Lung (tissue), 12 donors: ENCODE measurements around the gene ADGRL1. TPM values are rescaled to one million over a fixed set of nuclear protein-coding genes. Genes with fewer than 3 reads are reported as not detected.

Source experiments
- ATAC-seq: fragments of 200-7000 bp; cut with Tn5 transposase; one replicate; pipeline ENCODE4 v1.9.1; 2020; ENCODE audit warnings: moderate number of reproducible peaks; ENCODE audit not compliant: insufficient read depth, low FRiP score
- DNase-seq, 3 donors: peaks; one replicate each; pipeline ENCODE4 v3.0.0-alpha.2; 2013 to 2017
- H3K27ac ChIP-seq, 2 donors: one replicate each; pipeline ENCODE4 v1.5.1; 2013; ENCODE audit warnings: mild to moderate bottlenecking in 2 of 2, moderate library complexity in 2 of 2, control low read depth in 1 of 2, inconsistent platforms in 1 of 2, low read depth in 1 of 2, low read length in 1 of 2
- H3K27me3 ChIP-seq, 3 donors: one replicate each; pipeline ENCODE4 v1.5.1; 2013; ENCODE audit warnings: low read length in 2 of 3; ENCODE audit not compliant: control insufficient read depth in 3 of 3, insufficient read depth in 3 of 3
- H3K36me3 ChIP-seq, 4 donors: one replicate each; pipeline ENCODE4 v1.5.1; 2013; ENCODE audit warnings: low read length in 4 of 4, mild to moderate bottlenecking in 1 of 4, moderate library complexity in 1 of 4; ENCODE audit not compliant: control insufficient read depth in 4 of 4, insufficient read depth in 4 of 4
- H3K4me1 ChIP-seq, 5 donors: one replicate each; pipeline ENCODE4 v1.5.1; 2013; ENCODE audit warnings: low read length in 5 of 5, mild to moderate bottlenecking in 2 of 5, moderate library complexity in 1 of 5; ENCODE audit not compliant: control insufficient read depth in 5 of 5, insufficient read depth in 5 of 5
- H3K4me3 ChIP-seq: one replicate; pipeline ENCODE4 v1.5.1; 2013; ENCODE audit warnings: mild to moderate bottlenecking, control low read depth, moderate library complexity
- H3K9ac ChIP-seq, 2 donors: one replicate each; pipeline ENCODE4 v1.5.1; 2013; ENCODE audit warnings: low read length in 2 of 2, control low read depth in 1 of 2; ENCODE audit not compliant: insufficient read depth in 1 of 2
- H3K9me3 ChIP-seq, 4 donors: one replicate each; pipeline ENCODE4 v1.5.1; 2013; ENCODE audit warnings: low read length in 3 of 4, mild to moderate bottlenecking in 1 of 4, moderate library complexity in 1 of 4; ENCODE audit not compliant: control insufficient read depth in 4 of 4, insufficient read depth in 3 of 4
- CTCF ChIP-seq: IDR thresholded peaks from 2 replicates; pipeline ENCODE4 v1.5.1; 2012; ENCODE audit warnings: mild to moderate bottlenecking; ENCODE audit errors: control extremely low read depth, extremely low read depth
- WGBS, 2 donors: extraction: QIAGEN DNeasy Blood & Tissue Kit; methylation state at CpG; one replicate each; pipeline ENCODE4 v1.1.7; 2013; 5-methylcytosine and 5-hydroxymethylcytosine counted together
- polyA plus RNA-seq, 2 donors: library from polyadenylated mRNA; stranded (reverse); fragments of 200-250 nt; gene quantifications; one replicate each; pipeline ENCODE4 v1.2.1, GENCODE V29; 2013
- total RNA-seq, 2 donors: library from RNA; depleted of rRNA in 1 of 2; stranded (reverse); fragments of >200 nt in 1 of 2; gene quantifications; one replicate each; pipeline ENCODE4 v1.2.1, GENCODE V29; 2014 to 2021
- donor health status: control.
- donor health status: control.
- donor health status: Bipolar disorder and iron deficiency.
- donor health status: healthy.
- donor health status: DM: yes; HTN: yes; CAD: no.

Gene ADGRL1
- total and polyA plus RNA-seq, 4 donors, result 9.4 to 35.9 (median 19.3) TPM

- ATAC-seq, result no peak
- 87 to 90% methylated on average over 19 of the region's 19 CpGs for WGBS, 2 donors
- Histone ChIP-seq H3K9me3 (no peaks in the 10 kb centered on the region), H3K36me3 (peaks cover 0 to 22% (median 14%) of the 10 kb centered on the region in 4 donors), H3K4me3 (no peak overlapping the region), H3K27ac (peak overlapping the region in 1 of 2 donors; percentile 11), H3K4me1 (peaks cover 0 to 44% (median 7%) of the 10 kb centered on the region in 5 donors), H3K9ac (no peak overlapping the region), H3K27me3 (no peaks in the 10 kb centered on the region)
- no peak for TF ChIP-seq CTCF
- DNase-seq, result no peak
Observed at GRCh38 chr19:14168259-14168972, 37.6 kb downstream of the ADGRL1 start.

GRCh38 chr19:14167576-14168138 lies 38.3 kb downstream of the ADGRL1 start:
- ATAC-seq, result no peak
- H3K4me1 ChIP-seq, result peaks cover 0 to 44% (median 7%) of the 10 kb centered on the region in 5 donors
- TF ChIP-seq CTCF, result no peak
- peak overlapping the region in 1 of 2 donors; percentile 73 for H3K27ac ChIP-seq
- 23 to 36% methylated on average over 18 of the region's 18 CpGs for WGBS, 2 donors
- peak overlapping the region in 1 of 2 donors; percentile 11 for H3K9ac ChIP-seq
- DNase-seq, result peak; percentile 45 to 51 (median 50)
- peaks cover 0 to 21% (median 15%) of the 10 kb centered on the region in 4 donors for H3K36me3 ChIP-seq
- peaks cover 0 to 2% (median 0%) of the 10 kb centered on the region in 4 donors for H3K9me3 ChIP-seq
- no peak overlapping the region for H3K4me3 ChIP-seq
- no peaks in the 10 kb centered on the region for H3K27me3 ChIP-seq

GRCh38 chr19:14166999-14167575 lies 38.9 kb downstream of the ADGRL1 start:
- Histone ChIP-seq H3K27ac (peak overlapping the region in 1 of 2 donors; percentile 73), H3K4me1 (peaks cover 0 to 44% (median 7%) of the 10 kb centered on the region in 5 donors), H3K4me3 (no peak overlapping the region), H3K36me3 (peaks cover 0 to 19% (median 16%) of the 10 kb centered on the region in 4 donors), H3K9ac (peak overlapping the region; percentile 1 to 11), H3K9me3 (peaks cover 0 to 3% (median 0%) of the 10 kb centered on the region in 4 donors), H3K27me3 (no peaks in the 10 kb centered on the region)
- DNase-seq, result peak in 2 of 3 donors; percentile 61 to 75
- TF ChIP-seq CTCF, result no peak
- 21 to 35% methylated on average over 12 of the region's 12 CpGs for WGBS, 2 donors
- no peak for ATAC-seq
